Parathyroid adenoma (tissue), 2 donors: ENCODE measurements around the gene ANKRD23.

Experiments
- H2AFZ ChIP-seq: fragments of 300-600 bp; sonication (generic); one replicate; pipeline ENCODE4 v1.7.0; 2017; ENCODE audit warnings: antibody characterized with exemption, mild to moderate bottlenecking
- H3K27ac ChIP-seq: fragments of 300-600 bp; sonication (generic); one replicate; pipeline ENCODE4 v1.7.0; 2017
- H3K27me3 ChIP-seq: fragments of 300-600 bp; sonication (generic); one replicate; pipeline ENCODE4 v1.7.0; 2017; ENCODE audit warnings: low read length; ENCODE audit not compliant: control insufficient read depth, insufficient read depth
- H3K36me3 ChIP-seq: fragments of 300-600 bp; sonication (generic); one replicate; pipeline ENCODE4 v1.7.0; 2017; ENCODE audit warnings: low read length; ENCODE audit not compliant: control insufficient read depth, insufficient read depth
- H3K4me1 ChIP-seq: fragments of 300-600 bp; sonication (generic); one replicate; pipeline ENCODE4 v1.7.0; 2017; ENCODE audit warnings: control low read depth
- H3K4me2 ChIP-seq: fragments of 300-600 bp; sonication (generic); one replicate; pipeline ENCODE4 v1.7.0; 2017; ENCODE audit warnings: low read length
- H3K4me3 ChIP-seq: fragments of 300-600 bp; sonication (generic); one replicate; pipeline ENCODE4 v1.7.0; 2017; ENCODE audit warnings: low read depth, low read length
- H3K79me2 ChIP-seq: fragments of 300-600 bp; sonication (generic); one replicate; pipeline ENCODE4 v1.7.0; 2017; ENCODE audit warnings: control low read depth
- H3K9ac ChIP-seq: fragments of 300-600 bp; sonication (generic); one replicate; pipeline ENCODE4 v1.7.0; 2017; ENCODE audit warnings: mild to moderate bottlenecking
- H3K9me3 ChIP-seq: fragments of 300-600 bp; sonication (generic); one replicate; pipeline ENCODE4 v1.7.0; 2017; ENCODE audit warnings: low read length; ENCODE audit not compliant: control insufficient read depth
- TF ChIP-seq, protein P1 (sequence below): fragments of 300-600 bp; sonication (generic); IDR thresholded peaks from one replicate; pipeline ENCODE4 v1.7.0; 2017; ENCODE audit warnings: antibody characterized with exemption, mild to moderate bottlenecking
- donor health status: primary hyperparathyroidism.

Gene ANKRD23

DNA sequence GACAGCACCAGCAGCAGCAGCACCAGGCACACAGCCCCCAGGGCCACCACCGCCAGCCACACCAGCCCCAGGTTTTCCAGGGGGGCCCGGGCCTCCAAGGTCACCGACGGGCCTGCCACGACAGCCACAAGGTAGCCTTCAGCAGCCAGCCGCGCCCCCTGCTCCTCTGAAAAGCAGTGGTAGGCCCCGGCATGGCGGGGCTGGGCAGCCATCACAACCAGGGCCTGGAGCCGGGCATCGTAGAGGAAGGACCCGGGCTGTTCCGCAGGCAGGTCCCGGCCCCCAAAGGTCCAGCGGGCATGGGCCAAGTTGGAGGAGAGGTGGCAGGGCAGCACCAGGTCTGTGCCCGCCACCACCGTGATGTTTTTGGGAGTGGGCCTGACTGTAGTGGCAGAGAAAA lies 17.3 kb upstream of the ANKRD23 start:
- Histone ChIP-seq H3K79me2 (peaks cover 4% of the 10 kb centered on the region), H3K9ac (no peak overlapping the region), H2AFZ (no peak overlapping the region), H3K4me1 (peaks cover 6% of the 10 kb centered on the region), H3K27me3 (no peaks in the 10 kb centered on the region), H3K27ac (no peak overlapping the region), H3K9me3 (no peaks in the 10 kb centered on the region), H3K4me2 (no peak overlapping the region), H3K36me3 (no peaks in the 10 kb centered on the region), H3K4me3 (no peak overlapping the region)
- TF ChIP-seq, protein P1, sequence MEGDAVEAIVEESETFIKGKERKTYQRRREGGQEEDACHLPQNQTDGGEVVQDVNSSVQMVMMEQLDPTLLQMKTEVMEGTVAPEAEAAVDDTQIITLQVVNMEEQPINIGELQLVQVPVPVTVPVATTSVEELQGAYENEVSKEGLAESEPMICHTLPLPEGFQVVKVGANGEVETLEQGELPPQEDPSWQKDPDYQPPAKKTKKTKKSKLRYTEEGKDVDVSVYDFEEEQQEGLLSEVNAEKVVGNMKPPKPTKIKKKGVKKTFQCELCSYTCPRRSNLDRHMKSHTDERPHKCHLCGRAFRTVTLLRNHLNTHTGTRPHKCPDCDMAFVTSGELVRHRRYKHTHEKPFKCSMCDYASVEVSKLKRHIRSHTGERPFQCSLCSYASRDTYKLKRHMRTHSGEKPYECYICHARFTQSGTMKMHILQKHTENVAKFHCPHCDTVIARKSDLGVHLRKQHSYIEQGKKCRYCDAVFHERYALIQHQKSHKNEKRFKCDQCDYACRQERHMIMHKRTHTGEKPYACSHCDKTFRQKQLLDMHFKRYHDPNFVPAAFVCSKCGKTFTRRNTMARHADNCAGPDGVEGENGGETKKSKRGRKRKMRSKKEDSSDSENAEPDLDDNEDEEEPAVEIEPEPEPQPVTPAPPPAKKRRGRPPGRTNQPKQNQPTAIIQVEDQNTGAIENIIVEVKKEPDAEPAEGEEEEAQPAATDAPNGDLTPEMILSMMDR = no peak

DNA sequence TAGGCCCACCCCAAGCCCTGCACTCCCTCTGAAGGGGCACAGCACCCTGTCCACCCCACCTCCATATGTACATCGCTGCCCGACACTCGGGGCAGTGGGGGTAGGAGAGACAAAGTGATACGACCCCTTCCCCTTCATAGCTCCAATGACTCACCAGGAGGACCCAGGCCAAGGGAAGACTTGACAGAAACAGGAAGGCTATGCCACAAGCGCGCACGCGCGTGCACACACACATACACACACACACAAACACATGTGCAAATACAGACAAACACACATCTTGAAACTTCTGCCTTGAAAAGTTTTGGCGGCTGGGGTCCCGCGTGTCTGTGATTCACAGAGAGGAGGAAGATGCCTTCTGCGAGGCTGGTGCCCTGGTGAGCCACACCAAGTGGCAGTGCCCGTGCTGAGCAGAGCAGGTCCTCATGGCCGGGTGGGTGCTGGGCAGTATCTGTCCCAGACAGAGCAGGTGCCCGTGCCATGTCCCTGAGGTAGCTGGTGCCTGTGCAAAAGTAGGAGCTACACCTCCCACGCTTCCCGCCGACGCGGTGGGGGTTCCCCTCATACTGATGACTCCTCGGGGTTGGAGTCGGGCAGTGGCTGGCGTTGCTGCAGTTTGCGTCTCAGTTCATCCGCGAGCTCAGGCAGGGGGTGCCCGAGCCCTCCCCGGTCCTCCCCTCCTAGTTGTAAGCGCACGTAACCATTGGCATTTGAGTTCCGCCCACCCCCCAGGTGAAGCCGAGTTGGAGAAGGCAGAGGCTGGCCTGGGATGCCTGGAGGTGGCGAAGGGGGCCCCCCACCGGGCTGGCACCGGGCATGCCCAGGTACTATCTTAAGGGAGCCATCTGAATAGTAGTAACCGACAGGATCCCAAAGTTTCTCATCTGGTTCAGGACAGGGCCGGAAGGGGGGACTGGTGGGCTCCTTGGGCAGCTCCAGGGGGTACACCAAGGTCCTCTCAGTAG lies 16.5 kb upstream of the ANKRD23 start:
- Histone ChIP-seq H3K9ac (no peak overlapping the region), H3K36me3 (no peaks in the 10 kb centered on the region), H3K4me3 (no peak overlapping the region), H3K27ac (no peak overlapping the region), H3K79me2 (peaks cover 4% of the 10 kb centered on the region), H2AFZ (no peak overlapping the region), H3K4me1 (peaks cover 6% of the 10 kb centered on the region), H3K27me3 (no peaks in the 10 kb centered on the region), H3K4me2 (no peak overlapping the region), H3K9me3 (no peaks in the 10 kb centered on the region)
- TF ChIP-seq, protein P1 = no peak

DNA sequence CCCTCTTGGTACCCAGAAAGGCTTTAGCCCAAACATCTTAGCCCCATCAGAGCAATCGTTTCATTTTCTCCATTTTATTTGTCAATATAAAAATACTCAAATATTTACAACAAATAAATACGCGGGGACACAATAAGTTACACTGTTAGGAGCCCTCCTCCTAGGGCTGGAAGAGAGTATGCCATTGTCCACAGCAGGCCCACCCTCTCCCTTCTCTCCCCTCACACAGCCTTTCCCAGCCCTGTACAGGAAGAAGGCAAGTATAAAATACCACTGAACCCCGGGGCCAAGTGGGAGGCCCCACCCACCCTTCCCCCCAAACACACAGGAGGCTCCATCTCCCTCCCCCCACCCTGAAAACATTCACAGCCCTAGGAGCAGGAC lies 15.9 kb upstream of the ANKRD23 start:
- Histone ChIP-seq H3K27ac (no peak overlapping the region), H3K4me3 (no peak overlapping the region), H2AFZ (no peak overlapping the region), H3K9me3 (no peaks in the 10 kb centered on the region), H3K36me3 (no peaks in the 10 kb centered on the region), H3K4me1 (peaks cover 6% of the 10 kb centered on the region), H3K9ac (no peak overlapping the region), H3K79me2 (peaks cover 4% of the 10 kb centered on the region), H3K4me2 (no peak overlapping the region), H3K27me3 (no peaks in the 10 kb centered on the region)
- TF ChIP-seq, protein P1 = no peak

DNA sequence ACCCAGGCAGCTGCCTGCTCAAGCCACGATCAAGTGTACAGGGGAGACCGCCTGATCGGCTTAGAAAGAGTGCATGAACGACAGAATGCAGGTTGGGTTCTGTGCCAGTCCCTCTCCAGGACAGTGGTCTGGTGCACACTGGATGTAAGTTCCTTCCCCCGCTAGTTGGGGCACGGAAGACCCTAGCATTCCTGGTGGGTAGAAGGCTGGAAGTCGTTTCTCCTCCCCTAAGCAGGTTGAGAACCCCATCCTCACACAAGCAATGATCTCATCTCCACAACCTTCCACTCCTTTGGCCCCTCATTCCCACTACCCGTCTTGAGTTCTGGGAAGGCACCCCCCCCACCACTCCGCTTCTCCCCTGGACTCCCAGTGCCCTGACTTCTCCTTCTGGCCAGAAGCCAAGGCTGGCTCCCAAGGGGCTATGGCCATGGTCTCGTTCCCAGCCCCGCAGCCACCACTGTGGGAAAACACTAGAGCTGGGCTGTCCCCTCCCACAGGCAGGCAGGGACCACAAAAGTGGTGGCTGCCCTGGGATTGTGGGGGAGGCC lies 15.4 kb upstream of the ANKRD23 start:
- Histone ChIP-seq H3K27me3 (no peaks in the 10 kb centered on the region), H3K4me3 (no peak overlapping the region), H3K9ac (no peak overlapping the region), H3K27ac (no peak overlapping the region), H3K9me3 (no peaks in the 10 kb centered on the region), H3K79me2 (peaks cover 4% of the 10 kb centered on the region), H3K36me3 (no peaks in the 10 kb centered on the region), H2AFZ (no peak overlapping the region), H3K4me2 (no peak overlapping the region), H3K4me1 (peaks cover 6% of the 10 kb centered on the region)
- TF ChIP-seq, protein P1 = no peak
